Spleen (tissue), 11 donors: ENCODE results near the gene RHBDL1. TPM values are rescaled to one million over a fixed set of nuclear protein-coding genes. Genes with fewer than 3 reads are reported as not detected.
A peak's percentile ranks its signal among the peaks of the same experiment; 100 is the strongest.
"Not testable (repeated sequence)": the region's sequence is repeated elsewhere in the genome, so short reads cannot be mapped to it uniquely, and the experiment has no call there.

Source experiments
- DNase-seq: peaks from one replicate; pipeline ENCODE4 v3.0.0-alpha.2; 2020
- H3K27ac ChIP-seq, 8 donors: fragments of 200-600 bp; sonication (generic) in 7 of 8; 1 replicate in 4 of 8; 2 replicates in 4 of 8; pipeline versions ENCODE4 v1.5.0 to v1.8.0; 2016 to 2021; ENCODE audit warnings: inconsistent platforms in 4 of 8, mild to moderate bottlenecking in 4 of 8, moderate library complexity in 1 of 8
- H3K27me3 ChIP-seq, 7 donors: fragments of 200-600 bp; sonication (generic) in 6 of 7; replicated peaks in 1 of 7; 1 replicate in 4 of 7; 2 replicates in 3 of 7; pipeline versions ENCODE4 v1.5.0 to v1.8.0; 2016 to 2021; ENCODE audit warnings: inconsistent platforms in 3 of 7, mild to moderate bottlenecking in 1 of 7
- H3K36me3 ChIP-seq, 6 donors: fragments of 200-600 bp; sonication (generic) in 5 of 6; 1 replicate in 4 of 6; 2 replicates in 2 of 6; pipeline versions ENCODE4 v1.5.0 to v1.8.0; 2016 to 2021; ENCODE audit warnings: inconsistent platforms in 2 of 6
- H3K4me1 ChIP-seq, 6 donors: fragments of 200-600 bp; sonication (generic) in 5 of 6; 1 replicate in 3 of 6; 2 replicates in 3 of 6; pipeline versions ENCODE4 v1.5.0 to v1.8.0; 2016 to 2021; ENCODE audit warnings: inconsistent platforms in 3 of 6
- H3K4me3 ChIP-seq, 8 donors: fragments of 200-600 bp; sonication (generic) in 7 of 8; 1 replicate in 4 of 8; 2 replicates in 4 of 8; pipeline versions ENCODE4 v1.5.0 to v1.8.0; 2016 to 2021; ENCODE audit warnings: inconsistent platforms in 4 of 8, mild to moderate bottlenecking in 4 of 8, moderate library complexity in 2 of 8
- H3K9me3 ChIP-seq, 8 donors: fragments of 200-600 bp; sonication (generic) in 7 of 8; 1 replicate in 4 of 8; 2 replicates in 4 of 8; pipeline versions ENCODE4 v1.5.0 to v1.8.0; 2016 to 2021; ENCODE audit warnings: inconsistent platforms in 4 of 8
- CTCF ChIP-seq, 11 experiments: fragments of 200-600 bp in 7 of 11; fragments of 450-650 bp in 4 of 11; sonication (generic) in 4 of 11; IDR thresholded peaks in 8 of 11; conservative IDR thresholded peaks in 3 of 11; 1 replicate in 7 of 11; 2 replicates in 4 of 11; pipeline versions ENCODE4 v1.4.0 to v1.8.0; 2016 to 2021; ENCODE audit warnings: antibody characterized with exemption in 11 of 11, inconsistent platforms in 4 of 11, mild to moderate bottlenecking in 1 of 11
- POLR2A ChIP-seq, 3 donors: fragments of 450-650 bp; IDR thresholded peaks; one replicate each; pipeline ENCODE4 v1.5.1; 2017; ENCODE audit warnings: antibody characterized with exemption in 3 of 3, mild to moderate bottlenecking in 1 of 3
- POLR2AphosphoS5 ChIP-seq, 3 donors: sonication (generic); formaldehyde crosslinking; IDR thresholded peaks; one replicate each; pipeline ENCODE4 v1.5.1; 2017; ENCODE audit warnings: antibody characterized with exemption in 3 of 3
- WGBS, 5 donors: extraction: QIAGEN DNeasy Blood & Tissue Kit in 3 of 5; methylation state at CpG; one replicate each; pipeline versions ENCODE4 v1.1.5 to v1.1.7; 2013 to 2018; 5-methylcytosine and 5-hydroxymethylcytosine counted together
- intact Hi-C: fragments of 100-400 bp; cut with DNase I; formaldehyde crosslinking; loops from one replicate; pipeline ENCODE4 v1.15.0; 2023; ENCODE audit warnings: low total_unique reads
- polyA plus RNA-seq, 3 donors: library from polyadenylated mRNA; stranded (reverse); fragments of 200-250 nt; gene quantifications; one replicate each; pipeline ENCODE4 v1.2.1, GENCODE V29; 2013
- total RNA-seq, 7 donors: library from RNA; depleted of rRNA in 3 of 7; stranded (reverse); fragments of >200 nt in 3 of 7; fragmentation: NEBNext Ultra II Directional in 4 of 7; extraction: Animal tissue kit (Norgen Biotek cat#: 25700) in 4 of 7; gene quantifications; one replicate each; pipeline versions ENCODE4 v1.1.0 to v1.2.1, GENCODE V29; 2016 to 2021
- donor health status: healthy with polysubstance abuse.
- donor health status: DM: no; HTN: no; CAD: no; lungs with moderate emphysema.
- donor health status: DM: no; HTN: no; CAD: no.
- donor health status: Bipolar disorder and iron deficiency.
- donor health status: healthy.
- donor health status: DM: no; HTN: no; CAD: no.
- donor health status: DM: yes; HTN: yes; CAD: no.

Gene RHBDL1
- total and polyA plus RNA-seq, 10 donors, result 0.37 to 2.0 (median 0.65) TPM

- WGBS, 5 donors, result 8 to 14% (median 12%) methylated on average over 17 to 25 of the region's 25 CpGs
- Histone ChIP-seq H3K9me3 (no peaks in the 10 kb centered on the region), H3K36me3 (peaks cover 0 to under 1% (median 0%) of the 10 kb centered on the region in 6 donors), H3K27ac (no peak overlapping the region), H3K27me3 (peaks cover 8 to 98% (median 58%) of the 10 kb centered on the region in 7 donors), H3K4me1 (peaks cover 4 to 49% (median 33%) of the 10 kb centered on the region in 6 donors), H3K4me3 (no peak overlapping the region)
- intact Hi-C loops, result loop anchor here (5.0 kb wide), 1 partner anchor 76 kb away; the partner anchor contains the start of genes CHTF18 and RPUSD1
- DNase-seq, result peak; percentile 96
- TF ChIP-seq CTCF (IDR thresholded peaks at IDR 0.05 in 8 of 11, conservative IDR thresholded peaks at IDR 0.05 in 3 of 11), result peak; percentile 76 to 99 (median 95)
- peak; percentile 54 to 77 (median 67) for TF ChIP-seq POLR2AphosphoS5 (IDR thresholded peaks at IDR 0.05)
- no peak for TF ChIP-seq POLR2A (IDR thresholded peaks at IDR 0.05)
Measured at GRCh38 chr16:711548-712320, 36.3 kb downstream of the RHBDL1 start.

- WGBS, 5 donors, result 50 to 60% (median 53%) methylated on average over 13 of the region's 13 CpGs
- not testable (repeated sequence) for DNase-seq
Measured at GRCh38 chr16:712740-713250, 37.3 kb downstream of the RHBDL1 start.

GRCh38 chr16:714079-714478 is 38.6 kb downstream of the RHBDL1 start:
- Histone ChIP-seq H3K27ac (no peak overlapping the region), H3K27me3 (peaks cover 8 to 88% (median 36%) of the 10 kb centered on the region in 7 donors), H3K9me3 (no peaks in the 10 kb centered on the region), H3K36me3 (peaks cover 0 to 5% (median 0%) of the 10 kb centered on the region in 6 donors), H3K4me1 (peaks cover 4 to 60% (median 34%) of the 10 kb centered on the region in 6 donors), H3K4me3 (peak overlapping the region in 4 of 8 donors; percentile 10 to 93 (median 76))
- no peak for DNase-seq
- 40 to 69% (median 56%) methylated on average over 8 to 11 of the region's 11 CpGs for WGBS, 5 donors
- intact Hi-C loops, result loop anchor here (5.0 kb wide), 1 partner anchor 73 kb away; the partner anchor contains the start of genes CHTF18 and RPUSD1
- TF ChIP-seq POLR2A (IDR thresholded peaks at IDR 0.05) (no peak), POLR2AphosphoS5 (IDR thresholded peaks at IDR 0.05) (no peak), CTCF (IDR thresholded peaks at IDR 0.05 in 8 of 11, conservative IDR thresholded peaks at IDR 0.05 in 3 of 11) (no peak)

More at GRCh38 chr16:712740-713250, 37.3 kb downstream of the RHBDL1 start:
- H3K36me3 ChIP-seq, H3K4me3 ChIP-seq, H3K27ac ChIP-seq, H3K9me3 ChIP-seq: not testable (repeated sequence)
- Histone ChIP-seq H3K4me1 (peaks cover 4 to 52% (median 34%) of the 10 kb centered on the region in 6 donors), H3K27me3 (peaks cover 8 to 98% (median 49%) of the 10 kb centered on the region in 7 donors)
- intact Hi-C loops, result loop anchor here (5.0 kb wide), 1 partner anchor 75 kb away; the partner anchor contains the start of genes CHTF18 and RPUSD1
- TF ChIP-seq CTCF (IDR thresholded peaks at IDR 0.05 in 8 of 11, conservative IDR thresholded peaks at IDR 0.05 in 3 of 11), result peak in 5 of 11 experiments; percentile 10 to 42 (median 27)
